CD4-positive, CD25-positive, alpha-beta regulatory T cell (primary cell): ENCODE results near the gene SHISA5. TPM values are rescaled to one million over a fixed set of nuclear protein-coding genes. Genes with fewer than 3 reads are reported as not detected.

Experiments used
- ATAC-seq, 2 donors: fragments of 150-1000 bp; cut with Tn5 transposase; one replicate each; pipeline ENCODE4 v1.10.0; 2021; ENCODE audit warnings: low read depth in 2 of 2, moderate number of reproducible peaks in 2 of 2, moderate library complexity in 1 of 2
- DNase-seq, 3 donors: peaks; one replicate each; pipeline versions ENCODE4 v3.0.0 to v3.0.0-alpha.2; 2012 to 2022; ENCODE audit warnings: mixed read lengths in 1 of 3
- H3K27ac ChIP-seq: one replicate; pipeline ENCODE4 v1.7.0; 2013; ENCODE audit warnings: mild to moderate bottlenecking, low read length; ENCODE audit not compliant: insufficient read depth, poor library complexity, severe bottlenecking
- H3K27me3 ChIP-seq: one replicate; pipeline ENCODE4 v1.7.0; 2013; ENCODE audit warnings: low read length; ENCODE audit not compliant: control insufficient read depth, insufficient read depth
- H3K36me3 ChIP-seq: one replicate; pipeline ENCODE4 v1.7.0; 2013; ENCODE audit warnings: mild to moderate bottlenecking, low read length, moderate library complexity; ENCODE audit not compliant: control insufficient read depth, insufficient read depth
- H3K4me1 ChIP-seq: 2 replicates; pipeline ENCODE4 v1.7.0; 2013; ENCODE audit warnings: mild to moderate bottlenecking, low read length; ENCODE audit not compliant: insufficient read depth, control insufficient read depth, poor library complexity, severe bottlenecking
- H3K4me3 ChIP-seq: one replicate; pipeline ENCODE4 v1.7.0; 2013; ENCODE audit warnings: low read depth, mild to moderate bottlenecking, low read length, moderate library complexity
- H3K9me3 ChIP-seq, 2 experiments: 1 replicate in 1 of 2; 2 replicates in 1 of 2; pipeline ENCODE4 v1.7.0; 2013; ENCODE audit warnings: low read length in 2 of 2, mild to moderate bottlenecking in 1 of 2, moderate library complexity in 1 of 2; ENCODE audit not compliant: control insufficient read depth in 2 of 2
- H3K27ac Mint-ChIP-seq, 3 donors: one replicate each; pipeline ENCODE4 v1.8.0; 2020 to 2022; ENCODE audit warnings: mild to moderate bottlenecking in 3 of 3, mixed read lengths in 3 of 3, moderate library complexity in 2 of 3
- H3K27me3 Mint-ChIP-seq: one replicate; pipeline ENCODE4 v1.8.0; 2022; ENCODE audit warnings: mild to moderate bottlenecking, mixed read lengths
- H3K36me3 Mint-ChIP-seq: one replicate; pipeline ENCODE4 v1.8.0; 2020; ENCODE audit warnings: mixed read lengths
- H3K4me1 Mint-ChIP-seq, 4 donors: one replicate each; pipeline ENCODE4 v1.8.0; 2020 to 2022; ENCODE audit warnings: mixed read lengths in 4 of 4, mild to moderate bottlenecking in 1 of 4
- H3K4me3 Mint-ChIP-seq, 4 donors: one replicate each; pipeline ENCODE4 v1.8.0; 2020 to 2022; ENCODE audit warnings: mild to moderate bottlenecking in 4 of 4, mixed read lengths in 4 of 4, moderate library complexity in 3 of 4
- H3K9me3 Mint-ChIP-seq, 7 donors: one replicate each; pipeline ENCODE4 v1.8.0; 2020 to 2022; ENCODE audit warnings: mixed read lengths in 7 of 7, mild to moderate bottlenecking in 3 of 7, moderate library complexity in 2 of 7
- polyA plus RNA-seq, 4 donors: library from polyadenylated mRNA; unstranded; fragments of 300-500 nt; fragmentation: Illumina TruSeq; gene quantifications; one replicate each; pipeline ENCODE4 v1.2.3, GENCODE V29; 2021
- total RNA-seq: library from RNA; stranded (reverse); gene quantifications from one replicate; pipeline ENCODE4 v1.2.3, GENCODE V29; 2022

SHISA5 gene
- total and polyA plus RNA-seq, 5 donors from 2014 or later: 197 to 598 (median 417) TPM

DNA sequence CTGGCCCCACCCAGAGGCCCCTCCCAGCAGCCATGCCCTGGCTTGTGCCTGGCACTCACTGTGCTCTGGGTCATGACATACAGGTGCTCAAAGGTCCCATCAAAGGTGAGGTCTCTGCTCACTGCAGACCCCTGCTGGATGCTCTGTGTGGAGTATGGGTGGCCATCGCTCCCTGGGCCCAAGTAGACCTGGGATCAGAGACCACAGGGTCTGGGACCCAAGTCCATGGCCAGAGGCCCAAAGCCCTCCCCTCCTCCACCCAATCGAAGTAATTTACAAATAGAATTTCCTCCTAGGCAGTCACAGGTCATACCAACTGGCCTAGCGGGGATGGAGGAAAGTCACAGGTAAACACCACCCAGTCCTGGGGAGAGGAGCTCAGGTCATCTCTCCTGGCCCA is 81.7 kb downstream of the SHISA5 start:
- DNase-seq: no peak
- H3K9me3 ChIP-seq: no peaks in the 10 kb centered on the region
- no peaks in the 10 kb centered on the region for H3K27me3 ChIP-seq
- Mint-ChIP-seq H3K27ac (no peak overlapping the region), H3K4me1 (no peaks in the 10 kb centered on the region), H3K36me3 (no peaks in the 10 kb centered on the region), H3K27me3 (peaks cover 6% of the 10 kb centered on the region), H3K9me3 (no peaks in the 10 kb centered on the region), H3K4me3 (no peak overlapping the region)
- no peaks in the 10 kb centered on the region for H3K4me1 ChIP-seq
- no peak for ATAC-seq
- H3K36me3 ChIP-seq: no peaks in the 10 kb centered on the region
- no peak overlapping the region for H3K4me3 ChIP-seq
- H3K27ac ChIP-seq: no peak overlapping the region

DNA sequence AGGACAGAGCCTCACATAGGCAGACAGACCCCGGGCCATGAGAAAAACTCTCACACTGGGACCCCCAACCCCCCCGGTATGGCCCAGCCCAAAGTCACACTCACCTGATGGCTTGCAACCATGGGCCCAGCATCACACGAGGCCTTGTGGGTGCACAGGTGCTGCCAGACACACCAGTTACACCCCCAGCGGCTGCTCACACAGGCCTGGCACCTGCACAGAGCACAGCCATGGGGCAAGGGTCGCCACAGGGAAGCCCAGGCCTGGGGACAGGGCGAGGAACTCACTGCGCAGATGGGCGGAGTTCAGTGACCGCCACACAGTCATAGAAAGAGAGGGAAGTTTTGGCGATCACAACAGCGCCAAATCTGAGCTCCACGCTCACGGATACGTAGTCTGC is 83.4 kb downstream of the SHISA5 start:
- Histone ChIP-seq H3K27me3 (no peaks in the 10 kb centered on the region), H3K4me1 (no peaks in the 10 kb centered on the region), H3K9me3 (no peaks in the 10 kb centered on the region), H3K36me3 (no peaks in the 10 kb centered on the region), H3K4me3 (no peak overlapping the region), H3K27ac (no peak overlapping the region)
- no peak overlapping the region for H3K27ac Mint-ChIP-seq
- DNase-seq (no peak), ATAC-seq (no peak)
- H3K4me3 Mint-ChIP-seq: no peak overlapping the region
- no peaks in the 10 kb centered on the region for H3K4me1 Mint-ChIP-seq
- no peaks in the 10 kb centered on the region for H3K36me3 Mint-ChIP-seq
- H3K9me3 Mint-ChIP-seq: no peaks in the 10 kb centered on the region
- H3K27me3 Mint-ChIP-seq: no peaks in the 10 kb centered on the region

GRCh38 chr3:48419597-48419996 is 84.4 kb downstream of the SHISA5 start:
- no peak for DNase-seq
- H3K27me3 Mint-ChIP-seq: no peaks in the 10 kb centered on the region

DNA sequence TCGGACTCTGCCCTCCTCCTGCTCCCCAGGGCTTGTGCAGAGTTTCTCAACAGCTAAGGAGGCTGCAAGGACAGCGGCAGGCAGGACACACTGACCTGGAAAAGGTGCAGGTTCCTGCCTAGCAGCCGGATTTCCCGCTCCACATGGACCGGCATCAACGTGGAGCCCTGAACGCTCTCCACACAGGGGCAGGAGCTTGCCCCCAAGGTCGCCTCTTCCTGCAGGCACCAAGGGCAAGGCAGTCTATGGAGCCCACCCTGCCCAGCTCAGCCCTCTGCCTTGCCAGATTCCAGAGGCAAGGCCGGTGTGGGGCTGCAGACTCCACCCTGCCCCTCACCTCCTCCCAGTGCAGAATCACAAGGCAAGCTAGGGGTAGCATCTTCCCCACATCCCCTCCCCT is 84.8 kb downstream of the SHISA5 start:
- Mint-ChIP-seq H3K36me3 (no peaks in the 10 kb centered on the region), H3K27me3 (no peaks in the 10 kb centered on the region), H3K9me3 (peaks cover 0 to 2% (median 0%) of the 10 kb centered on the region in 7 donors), H3K27ac (no peak overlapping the region), H3K4me1 (no peaks in the 10 kb centered on the region), H3K4me3 (no peak overlapping the region)
- no peaks in the 10 kb centered on the region for H3K36me3 ChIP-seq
- H3K4me1 ChIP-seq: no peaks in the 10 kb centered on the region
- no peaks in the 10 kb centered on the region for H3K9me3 ChIP-seq
- no peak for ATAC-seq
- no peak overlapping the region for H3K4me3 ChIP-seq
- no peak for DNase-seq
- no peak overlapping the region for H3K27ac ChIP-seq
- no peaks in the 10 kb centered on the region for H3K27me3 ChIP-seq

More at GRCh38 chr3:48419597-48419996, 84.4 kb downstream of the SHISA5 start:
- H3K9me3 ChIP-seq: no peaks in the 10 kb centered on the region
- H3K27me3 ChIP-seq: no peaks in the 10 kb centered on the region
- no peak overlapping the region for H3K27ac ChIP-seq
- no peak overlapping the region for H3K4me3 Mint-ChIP-seq
- H3K4me3 ChIP-seq: no peak overlapping the region
- no peak for ATAC-seq
- no peak overlapping the region for H3K27ac Mint-ChIP-seq
- H3K4me1 Mint-ChIP-seq: no peaks in the 10 kb centered on the region
- no peaks in the 10 kb centered on the region for H3K4me1 ChIP-seq
- H3K36me3 Mint-ChIP-seq: no peaks in the 10 kb centered on the region
- H3K36me3 ChIP-seq: no peaks in the 10 kb centered on the region
- H3K9me3 Mint-ChIP-seq: peaks cover 0 to 2% (median 0%) of the 10 kb centered on the region in 7 donors

GRCh38 chr3:48418651-48419050 is 85.3 kb downstream of the SHISA5 start:
- Mint-ChIP-seq H3K4me3 (no peak overlapping the region), H3K9me3 (peaks cover 0 to 2% (median 0%) of the 10 kb centered on the region in 7 donors), H3K36me3 (no peaks in the 10 kb centered on the region), H3K27ac (no peak overlapping the region), H3K27me3 (no peaks in the 10 kb centered on the region), H3K4me1 (no peaks in the 10 kb centered on the region)
- Histone ChIP-seq H3K27me3 (no peaks in the 10 kb centered on the region), H3K4me3 (no peak overlapping the region), H3K36me3 (no peaks in the 10 kb centered on the region), H3K9me3 (no peaks in the 10 kb centered on the region), H3K27ac (no peak overlapping the region), H3K4me1 (no peaks in the 10 kb centered on the region)
- DNase-seq: no peak
- ATAC-seq: no peak

DNA sequence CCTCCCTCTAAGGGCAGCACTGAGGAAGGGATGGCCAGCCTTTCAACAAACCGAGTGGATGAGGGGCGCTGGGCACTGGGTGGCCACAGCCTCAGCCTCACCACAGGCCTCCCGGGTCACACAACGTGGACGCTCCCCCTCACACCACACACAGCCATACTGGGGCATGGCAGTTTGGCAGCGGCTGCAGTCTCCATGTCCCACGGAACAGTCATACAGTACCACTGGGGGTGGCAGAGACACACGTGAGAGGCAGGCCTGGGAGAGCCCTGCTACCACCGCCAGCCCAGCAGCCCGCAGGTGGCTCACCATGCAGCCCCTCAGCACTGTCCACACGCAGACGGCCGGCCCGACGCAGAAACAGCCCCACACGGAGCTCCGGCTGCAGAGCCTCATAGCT is 85.8 kb downstream of the SHISA5 start:
- Histone ChIP-seq H3K27ac (no peak overlapping the region), H3K4me1 (no peaks in the 10 kb centered on the region), H3K4me3 (no peak overlapping the region), H3K36me3 (no peaks in the 10 kb centered on the region), H3K27me3 (no peaks in the 10 kb centered on the region), H3K9me3 (no peaks in the 10 kb centered on the region)
- no peak overlapping the region for H3K27ac Mint-ChIP-seq
- DNase-seq (no peak), ATAC-seq (no peak)
- peaks cover 0 to 2% (median 0%) of the 10 kb centered on the region in 7 donors for H3K9me3 Mint-ChIP-seq
- H3K4me1 Mint-ChIP-seq: no peaks in the 10 kb centered on the region
- H3K4me3 Mint-ChIP-seq: no peak overlapping the region
- no peaks in the 10 kb centered on the region for H3K27me3 Mint-ChIP-seq
- H3K36me3 Mint-ChIP-seq: no peaks in the 10 kb centered on the region

Other genes with a start within 250 kb of the SHISA5 start
- 12.6 TPM for gene NME6, start 202.8 kb downstream of the SHISA5 start, total RNA-seq
- gene NME6, start 202.8 kb downstream of the SHISA5 start, polyA plus RNA-seq: 10 to 100 TPM; 63.8 to 68.6 (median 65.0) TPM
- gene SPINK8, start 170.5 kb downstream of the SHISA5 start, total RNA-seq: not detected
- not detected for gene SPINK8, start 170.5 kb downstream of the SHISA5 start, polyA plus RNA-seq
- gene FBXW12, start 132.0 kb downstream of the SHISA5 start, total RNA-seq: not detected
- gene FBXW12, start 132.0 kb downstream of the SHISA5 start, polyA plus RNA-seq: not detected
- 5.2 TPM for gene PLXNB1, start 74.1 kb downstream of the SHISA5 start, total RNA-seq
- gene PLXNB1, start 74.1 kb downstream of the SHISA5 start, polyA plus RNA-seq: under 1 TPM in 1 of 4 donors, not detected in 3; 0.07 TPM
- 4.6 TPM for gene CCDC51, start 64.1 kb downstream of the SHISA5 start, total RNA-seq
- 10 to 100 TPM in 1 of 4 donors, 1 to 10 TPM in 3; 7.1 to 13.7 (median 9.1) TPM for gene CCDC51, start 64.1 kb downstream of the SHISA5 start, polyA plus RNA-seq
- 248 TPM for gene TMA7, start 63.9 kb downstream of the SHISA5 start, total RNA-seq
- gene TMA7, start 63.9 kb downstream of the SHISA5 start, polyA plus RNA-seq: 100 to 1,000 TPM; 664 to 743 (median 695) TPM
- 11.5 TPM for gene ATRIP, start 57.4 kb downstream of the SHISA5 start, total RNA-seq
- 10 to 100 TPM in 3 of 4 donors, 1 to 10 TPM in 1; 9.6 to 14.7 (median 13.3) TPM for gene ATRIP, start 57.4 kb downstream of the SHISA5 start, polyA plus RNA-seq
- 1.8 TPM for gene PFKFB4, start 52.6 kb upstream of the SHISA5 start, total RNA-seq
- 1 to 10 TPM in 3 of 4 donors, under 1 TPM in 1; 0.96 to 1.5 (median 1.4) TPM for gene PFKFB4, start 52.6 kb upstream of the SHISA5 start, polyA plus RNA-seq
- gene UCN2, start 59.6 kb upstream of the SHISA5 start, total RNA-seq: not detected
- gene UCN2, start 59.6 kb upstream of the SHISA5 start, polyA plus RNA-seq: not detected
- gene COL7A1, start 91.2 kb upstream of the SHISA5 start, total RNA-seq: 1.1 TPM
- not detected for gene COL7A1, start 91.2 kb upstream of the SHISA5 start, polyA plus RNA-seq
- 111 TPM for gene UQCRC1, start 105.5 kb upstream of the SHISA5 start, total RNA-seq
- gene UQCRC1, start 105.5 kb upstream of the SHISA5 start, polyA plus RNA-seq: 100 to 1,000 TPM; 181 to 234 (median 206) TPM
- not detected for gene TMEM89, start 117.6 kb upstream of the SHISA5 start, total RNA-seq
- not detected for gene TMEM89, start 117.6 kb upstream of the SHISA5 start, polyA plus RNA-seq
- 25.1 TPM for gene SLC26A6, start 131.3 kb upstream of the SHISA5 start, total RNA-seq
- 1 to 10 TPM; 3.2 to 6.7 (median 5.9) TPM for gene SLC26A6, start 131.3 kb upstream of the SHISA5 start, polyA plus RNA-seq
- gene CELSR3, start 158.7 kb upstream of the SHISA5 start, total RNA-seq: 8.8 TPM
- gene CELSR3, start 158.7 kb upstream of the SHISA5 start, polyA plus RNA-seq: under 1 TPM; 0.31 to 0.53 (median 0.37) TPM
- 19.2 TPM for gene NCKIPSD, start 181.7 kb upstream of the SHISA5 start, total RNA-seq
- gene NCKIPSD, start 181.7 kb upstream of the SHISA5 start, polyA plus RNA-seq: 10 to 100 TPM in 2 of 4 donors, 1 to 10 TPM in 2; 6.4 to 11.6 (median 10.3) TPM
- 107 TPM for gene IP6K2, start 213.0 kb upstream of the SHISA5 start, total RNA-seq
- gene IP6K2, start 213.0 kb upstream of the SHISA5 start, polyA plus RNA-seq: 10 to 100 TPM; 54.0 to 58.6 (median 55.8) TPM